ENCODE results near the gene IL17B.
"Not testable (repeated sequence)": the region's sequence is repeated elsewhere in the genome, so short reads cannot be mapped to it uniquely, and the experiment has no call there.

Gene IL17B

DNA sequence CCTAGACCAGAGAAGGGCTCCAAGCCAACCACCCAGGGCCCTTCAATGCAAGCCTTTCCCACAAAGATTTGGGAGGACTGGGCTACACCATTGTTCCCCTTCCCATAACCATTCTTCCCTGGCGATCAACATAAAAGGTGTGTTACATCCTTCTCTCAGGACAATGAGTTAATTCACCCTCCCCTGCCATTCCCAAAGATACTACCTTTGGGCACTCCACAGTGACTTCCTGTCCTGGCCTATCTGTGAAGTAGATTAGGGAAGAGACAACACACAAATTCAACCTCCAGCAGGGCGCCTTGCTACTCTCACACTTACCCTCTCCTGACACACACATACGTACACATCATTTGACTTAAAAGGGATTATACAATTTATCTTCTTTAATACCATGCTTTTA, 23.2 kb upstream of the IL17B start:
- Histone ChIP-seq H3K27me3 (ENCODE audit: insufficient read depth, low read depth) (no peaks in the 10 kb centered on the region), H3K36me3 (ENCODE audit: insufficient read depth) (no peaks in the 10 kb centered on the region), H4K20me1 (ENCODE audit: insufficient read depth) (no peaks in the 10 kb centered on the region), H3K79me2 (ENCODE audit: insufficient read depth, low read depth) (no peaks in the 10 kb centered on the region), H2AFZ (ENCODE audit: low read depth) (no peak overlapping the region), H3K27ac (no peak overlapping the region), H3K4me1 (ENCODE audit: low read depth, poor library complexity, severe bottlenecking) (no peaks in the 10 kb centered on the region), H3K9ac (no peak overlapping the region), H3K4me2 (no peak overlapping the region), H3K4me3 (IDR thresholded peaks at IDR 0.05; ENCODE audit: insufficient read depth, low read depth, low read length) (no peak overlapping the region)
- TF ChIP-seq, protein P1, sequence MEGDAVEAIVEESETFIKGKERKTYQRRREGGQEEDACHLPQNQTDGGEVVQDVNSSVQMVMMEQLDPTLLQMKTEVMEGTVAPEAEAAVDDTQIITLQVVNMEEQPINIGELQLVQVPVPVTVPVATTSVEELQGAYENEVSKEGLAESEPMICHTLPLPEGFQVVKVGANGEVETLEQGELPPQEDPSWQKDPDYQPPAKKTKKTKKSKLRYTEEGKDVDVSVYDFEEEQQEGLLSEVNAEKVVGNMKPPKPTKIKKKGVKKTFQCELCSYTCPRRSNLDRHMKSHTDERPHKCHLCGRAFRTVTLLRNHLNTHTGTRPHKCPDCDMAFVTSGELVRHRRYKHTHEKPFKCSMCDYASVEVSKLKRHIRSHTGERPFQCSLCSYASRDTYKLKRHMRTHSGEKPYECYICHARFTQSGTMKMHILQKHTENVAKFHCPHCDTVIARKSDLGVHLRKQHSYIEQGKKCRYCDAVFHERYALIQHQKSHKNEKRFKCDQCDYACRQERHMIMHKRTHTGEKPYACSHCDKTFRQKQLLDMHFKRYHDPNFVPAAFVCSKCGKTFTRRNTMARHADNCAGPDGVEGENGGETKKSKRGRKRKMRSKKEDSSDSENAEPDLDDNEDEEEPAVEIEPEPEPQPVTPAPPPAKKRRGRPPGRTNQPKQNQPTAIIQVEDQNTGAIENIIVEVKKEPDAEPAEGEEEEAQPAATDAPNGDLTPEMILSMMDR (conservative IDR thresholded peaks at IDR 0.05; ENCODE audit: low read depth, low read length): no peak

DNA sequence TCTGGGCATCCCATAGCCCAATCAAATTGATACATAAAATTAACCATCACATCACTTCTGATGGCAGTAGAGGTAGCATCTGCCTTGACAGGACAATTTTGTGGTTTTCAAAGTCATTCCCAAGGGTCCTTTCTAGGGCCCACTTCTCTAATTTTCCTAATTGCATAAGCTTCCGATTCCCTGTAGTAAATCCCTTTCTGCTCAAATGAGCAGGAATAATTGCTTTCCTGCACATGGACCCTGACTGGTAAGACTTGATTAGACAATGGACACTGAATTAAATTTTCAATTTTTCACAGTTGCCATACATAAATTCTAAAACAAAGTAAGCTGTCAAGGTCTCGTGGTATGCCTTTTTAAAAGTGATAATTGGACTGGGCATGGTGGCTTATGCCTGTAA, 22.0 kb upstream of the IL17B start:
- Histone ChIP-seq H3K4me1 (ENCODE audit: low read depth, poor library complexity, severe bottlenecking) (no peaks in the 10 kb centered on the region), H3K4me2 (no peak overlapping the region), H3K79me2 (ENCODE audit: insufficient read depth, low read depth) (no peaks in the 10 kb centered on the region), H3K27me3 (ENCODE audit: insufficient read depth, low read depth) (no peaks in the 10 kb centered on the region), H3K4me3 (IDR thresholded peaks at IDR 0.05; ENCODE audit: insufficient read depth, low read depth, low read length) (no peak overlapping the region), H3K27ac (no peak overlapping the region), H3K36me3 (ENCODE audit: insufficient read depth) (no peaks in the 10 kb centered on the region), H3K9ac (no peak overlapping the region), H2AFZ (ENCODE audit: low read depth) (no peak overlapping the region), H4K20me1 (ENCODE audit: insufficient read depth) (no peaks in the 10 kb centered on the region)
- TF ChIP-seq, protein P1 (conservative IDR thresholded peaks at IDR 0.05; ENCODE audit: low read depth, low read length): no peak

DNA sequence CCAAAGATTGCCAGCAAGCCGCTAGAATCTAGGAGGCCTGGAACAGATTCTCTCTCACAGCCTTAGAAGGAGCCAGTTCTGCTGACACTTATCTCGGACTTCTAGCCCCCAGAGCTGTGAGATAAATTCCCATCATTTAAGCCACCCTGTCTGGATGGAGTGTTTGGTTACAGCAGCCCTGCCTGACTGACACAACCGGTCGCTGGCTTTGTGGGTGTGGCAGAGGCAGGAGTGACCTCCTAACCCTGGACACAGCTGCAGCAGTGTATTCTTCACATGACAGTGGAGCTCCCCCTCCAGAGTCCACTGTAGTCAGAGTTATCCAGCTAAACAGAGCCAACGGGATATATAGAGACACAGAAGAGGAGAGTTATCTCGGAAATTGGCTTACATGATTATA, 21.2 kb upstream of the IL17B start:
- H3K4me3 ChIP-seq (IDR thresholded peaks at IDR 0.05; ENCODE audit: insufficient read depth, low read depth, low read length): no peak overlapping the region
- no peaks in the 10 kb centered on the region for H3K79me2 ChIP-seq (ENCODE audit: insufficient read depth, low read depth)
- no peaks in the 10 kb centered on the region for H3K36me3 ChIP-seq (ENCODE audit: insufficient read depth)
- no peaks in the 10 kb centered on the region for H4K20me1 ChIP-seq (ENCODE audit: insufficient read depth)
- no peak overlapping the region for H3K9ac ChIP-seq
- no peak overlapping the region for H3K4me2 ChIP-seq
- H2AFZ ChIP-seq (ENCODE audit: low read depth): no peak overlapping the region
- no peaks in the 10 kb centered on the region for H3K27me3 ChIP-seq (ENCODE audit: insufficient read depth, low read depth)
- no peaks in the 10 kb centered on the region for H3K4me1 ChIP-seq (ENCODE audit: low read depth, poor library complexity, severe bottlenecking)
- H3K27ac ChIP-seq: no peak overlapping the region
- TF ChIP-seq, protein P1 (conservative IDR thresholded peaks at IDR 0.05; ENCODE audit: low read depth, low read length): no peak

GRCh38 chr5:149399775-149400174, 20.7 kb upstream of the IL17B start:
- TF ChIP-seq, protein P1 (conservative IDR thresholded peaks at IDR 0.05; ENCODE audit: low read depth, low read length): no peak
- no peak overlapping the region for H3K27ac ChIP-seq
- H3K4me3 ChIP-seq (IDR thresholded peaks at IDR 0.05; ENCODE audit: insufficient read depth, low read depth, low read length): no peak overlapping the region
- H3K27me3 ChIP-seq (ENCODE audit: insufficient read depth, low read depth): no peaks in the 10 kb centered on the region
- no peak overlapping the region for H3K4me2 ChIP-seq
- H3K79me2 ChIP-seq (ENCODE audit: insufficient read depth, low read depth): no peaks in the 10 kb centered on the region
- no peaks in the 10 kb centered on the region for H4K20me1 ChIP-seq (ENCODE audit: insufficient read depth)
- no peak overlapping the region for H3K9ac ChIP-seq
- no peaks in the 10 kb centered on the region for H3K36me3 ChIP-seq (ENCODE audit: insufficient read depth)
- H3K4me1 ChIP-seq (ENCODE audit: low read depth, poor library complexity, severe bottlenecking): no peaks in the 10 kb centered on the region
- H2AFZ ChIP-seq (ENCODE audit: low read depth): no peak overlapping the region

DNA sequence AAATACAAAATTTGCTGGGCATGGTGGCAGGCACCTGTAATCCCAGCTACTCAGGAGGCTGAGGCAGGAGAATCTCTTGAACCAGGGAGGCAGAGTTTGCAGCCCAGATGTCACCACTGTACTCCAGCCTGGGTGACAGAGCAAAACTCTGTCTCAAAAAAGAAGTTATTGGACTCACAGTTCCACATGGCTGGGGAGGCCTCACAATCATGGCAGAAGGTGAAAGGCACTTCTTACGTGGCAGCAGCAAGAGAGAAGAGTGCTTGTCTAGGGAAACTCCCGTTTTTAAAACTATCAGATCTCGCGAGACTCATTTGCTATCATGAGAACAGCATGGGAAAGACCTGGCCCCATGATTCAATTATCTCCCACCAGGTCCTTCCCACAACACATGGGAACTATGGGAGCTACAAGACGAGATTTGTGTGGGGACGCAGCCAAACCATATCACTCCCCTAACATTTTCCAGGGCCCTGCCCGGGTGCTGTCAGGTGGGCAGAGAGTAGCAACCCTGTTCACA, 19.7 kb upstream of the IL17B start:
- H3K4me1 ChIP-seq (ENCODE audit: low read depth, poor library complexity, severe bottlenecking); H3K27me3 ChIP-seq (ENCODE audit: insufficient read depth, low read depth); H3K27ac ChIP-seq; H3K9ac ChIP-seq; H3K4me3 ChIP-seq (IDR thresholded peaks at IDR 0.05; ENCODE audit: insufficient read depth, low read depth, low read length); H3K36me3 ChIP-seq (ENCODE audit: insufficient read depth); H2AFZ ChIP-seq (ENCODE audit: low read depth); H4K20me1 ChIP-seq (ENCODE audit: insufficient read depth); H3K79me2 ChIP-seq (ENCODE audit: insufficient read depth, low read depth); H3K4me2 ChIP-seq: not testable (repeated sequence)
